Placental epithelial cell (primary cell): Measurements from ENCODE around the gene UNC13C. TPM values are rescaled to one million over a fixed set of nuclear protein-coding genes. Genes with fewer than 3 reads are reported as not detected.

Source experiments
- total RNA-seq: library from RNA; depleted of rRNA; stranded (reverse); fragments of >200 nt; gene quantifications from 2 replicates; pipeline ENCODE4 v1.2.3, GENCODE V29; 2012

Gene UNC13C
- under 0.01 and 0.33 TPM in 2 replicates for total RNA-seq

GRCh38 chr15:53978253-53978906 is at the start of gene UNC13C:
TSS of gene UNC13C (plus strand) at chr15:53978441. CDS start at chr15:54012904, 34,463 bp downstream.

Other genes starting within 250 kb of the UNC13C start
- gene WDR72, start 218.8 kb upstream of the UNC13C start, total RNA-seq, result not detected in 2 replicates